HG02571 (cell line): ENCODE results near the gene RBM10.
A peak's percentile ranks its signal among the peaks of the same experiment; 100 is the strongest.

Source experiments
- ATAC-seq: cut with Tn5 transposase; IDR thresholded peaks from one replicate; pipeline ENCODE4 v1.9.1; 2021; ENCODE audit warnings: mild to moderate bottlenecking, moderate library complexity; ENCODE audit not compliant: unreplicated experiment

RBM10 gene

DNA sequence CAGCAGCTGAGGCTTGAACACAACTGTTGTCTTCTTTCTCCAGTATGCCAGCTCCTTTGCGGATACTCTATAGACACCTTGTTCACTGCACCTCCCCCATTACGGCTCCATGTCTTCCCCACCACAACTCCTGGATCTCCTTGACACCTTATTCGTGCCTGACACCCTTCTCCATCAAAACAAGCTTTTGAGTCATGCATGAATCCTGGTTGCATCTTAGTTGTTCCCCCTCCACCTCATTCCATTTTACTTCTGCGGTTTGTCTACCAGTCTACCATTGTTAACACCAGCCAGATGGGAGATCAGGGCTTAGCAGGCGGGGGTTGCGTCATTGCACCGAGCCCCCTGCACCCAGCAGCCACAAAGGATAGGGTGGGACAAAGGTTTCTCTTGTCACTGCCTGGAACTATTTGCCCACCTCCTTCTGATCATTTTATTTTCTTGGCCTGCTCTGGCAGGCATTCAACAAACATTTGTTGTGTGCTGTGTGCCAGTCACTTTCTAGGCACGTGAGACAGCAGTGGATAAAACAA, 71.4 kb downstream of the RBM10 start:
- ATAC-seq: no peak

DNA sequence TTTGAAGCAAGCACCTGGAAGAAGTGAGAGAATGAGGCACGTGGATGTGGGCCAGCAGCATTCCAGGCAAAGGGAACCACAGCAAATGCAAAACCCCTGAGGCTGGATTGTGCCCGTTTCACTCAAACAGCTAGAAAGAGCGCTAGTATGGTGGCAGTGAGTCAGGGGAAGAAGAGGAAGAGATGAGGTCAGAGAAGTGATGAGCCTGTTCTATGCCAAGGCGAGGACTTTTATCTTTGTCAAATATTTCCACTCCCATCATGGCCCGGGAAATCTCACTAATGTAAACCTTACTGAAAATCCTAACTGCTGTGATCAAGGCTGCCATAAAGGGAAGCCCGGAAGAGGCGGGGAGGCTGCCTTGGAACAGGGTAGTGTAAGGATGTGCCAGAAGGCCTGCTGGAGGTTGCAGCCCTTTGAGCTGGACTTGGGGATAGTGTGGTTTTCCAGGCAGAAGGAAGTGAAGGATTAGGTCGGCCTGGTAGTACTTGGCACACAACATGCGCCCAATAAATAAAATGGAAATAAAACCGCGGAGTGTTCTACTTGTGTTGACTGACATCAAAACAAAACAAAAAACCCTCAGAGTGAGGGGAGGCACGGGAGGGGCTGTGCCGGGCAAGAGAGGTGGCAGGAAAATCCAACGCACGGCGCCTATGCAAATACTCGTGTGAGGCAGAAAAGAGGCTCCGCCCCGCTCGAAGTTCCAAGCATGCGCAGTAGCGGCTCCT, 72.3 kb downstream of the RBM10 start:
- ATAC-seq: no peak

DNA sequence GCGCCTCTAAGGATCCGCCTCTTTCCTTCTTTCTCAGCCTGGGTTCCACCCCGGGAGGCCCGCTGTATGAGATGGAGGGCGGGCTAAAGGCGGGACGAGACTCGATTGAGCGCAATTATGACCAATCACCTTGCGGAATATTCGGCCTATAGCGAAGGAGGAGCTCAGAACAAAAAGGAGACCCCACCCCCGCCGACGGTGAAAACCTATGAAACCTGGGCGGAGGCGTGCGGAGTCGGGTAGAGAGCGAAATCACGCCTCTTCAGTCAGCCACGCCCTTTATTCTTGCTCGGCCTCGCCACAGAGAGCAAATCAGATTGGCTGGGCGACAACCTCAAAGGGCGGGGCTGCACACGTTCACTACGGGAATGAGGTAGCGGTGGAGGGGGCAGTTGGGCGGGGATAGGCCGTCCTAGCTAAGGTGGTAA, 72.8 kb downstream of the RBM10 start:
- peak; percentile 86 for ATAC-seq

DNA sequence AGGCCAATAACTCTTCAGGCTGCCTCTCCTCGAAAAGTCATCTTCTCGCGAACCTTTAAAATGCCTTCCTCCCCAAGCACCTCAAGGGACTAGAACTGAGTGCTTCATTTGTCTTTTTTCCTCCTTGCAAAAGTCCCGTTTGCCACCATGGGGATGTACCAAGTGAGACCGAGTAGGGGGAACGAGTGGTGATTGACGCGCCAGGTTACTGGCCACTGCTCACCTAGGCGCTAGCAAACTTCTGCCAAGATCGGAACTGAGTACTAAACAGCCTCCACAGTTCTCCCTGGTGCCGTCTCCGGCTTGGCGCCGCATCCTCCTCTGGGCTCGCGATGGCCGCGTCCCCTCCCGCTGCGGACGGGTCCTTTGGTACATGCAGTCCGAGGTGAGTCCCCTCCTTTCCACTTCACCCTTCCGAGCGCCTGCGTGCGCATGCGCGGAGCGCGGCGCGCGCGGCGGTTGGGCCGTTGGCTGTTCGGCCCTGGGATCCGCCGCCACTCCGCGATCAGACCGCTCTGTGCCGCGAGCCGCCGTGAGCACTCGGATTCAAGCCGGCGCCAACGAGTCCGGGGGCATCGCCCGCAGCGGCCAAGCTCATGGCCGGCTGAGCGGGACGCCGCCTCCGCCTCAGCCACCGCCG, 73.4 kb downstream of the RBM10 start, which contains the start of gene CDK16:
Gene CDK16 (plus strand): TSS at position 402 of the 640 bp plus-strand sequence. CDS start 4,877 bp downstream, outside the sequence.
- peak; percentile 42 for ATAC-seq

DNA sequence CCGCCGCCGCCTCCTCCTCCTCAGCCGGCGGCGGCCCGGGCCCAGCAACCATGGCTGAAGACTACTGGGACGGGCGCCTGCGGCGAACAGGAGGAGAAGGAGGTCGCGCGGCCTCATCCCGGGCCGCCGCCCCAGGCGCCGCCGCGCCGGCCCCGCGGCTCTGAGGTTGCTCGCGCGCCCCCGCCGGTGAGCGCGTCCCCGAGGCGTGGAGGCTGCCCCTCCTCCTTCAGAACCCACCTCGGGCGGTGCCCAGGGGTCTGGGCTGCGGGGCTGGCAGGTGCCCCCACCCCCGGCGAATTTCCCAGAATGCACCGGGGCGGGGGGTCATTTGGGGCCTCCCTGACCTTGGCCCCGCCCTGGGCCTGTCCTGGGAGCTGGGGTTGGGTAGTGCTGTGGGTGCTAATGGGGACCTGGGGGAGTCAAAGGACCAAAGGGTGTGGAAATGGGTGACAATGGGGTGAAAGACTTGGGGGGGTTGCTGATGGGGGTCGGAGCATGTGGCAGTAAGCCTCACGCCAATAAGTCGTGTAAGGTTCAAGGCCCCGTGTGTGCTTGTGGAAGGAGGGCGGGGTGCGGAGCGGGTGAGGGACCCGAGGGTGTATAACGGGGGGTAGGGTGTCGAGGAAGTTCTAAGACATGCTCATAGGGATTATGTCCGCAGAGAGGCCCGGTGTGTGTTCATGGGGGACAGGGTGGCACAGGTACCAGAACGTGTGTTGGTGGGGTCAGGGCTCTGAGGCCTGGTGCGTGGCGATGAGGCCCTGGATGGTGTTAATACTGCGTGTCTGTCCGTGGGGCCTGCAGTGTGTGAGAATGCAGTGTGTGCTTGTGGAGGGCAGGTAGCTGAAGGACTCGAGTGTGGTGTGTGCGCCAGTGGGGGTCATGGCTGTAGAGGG, 74.1 kb downstream of the RBM10 start:
- ATAC-seq: no peak

DNA sequence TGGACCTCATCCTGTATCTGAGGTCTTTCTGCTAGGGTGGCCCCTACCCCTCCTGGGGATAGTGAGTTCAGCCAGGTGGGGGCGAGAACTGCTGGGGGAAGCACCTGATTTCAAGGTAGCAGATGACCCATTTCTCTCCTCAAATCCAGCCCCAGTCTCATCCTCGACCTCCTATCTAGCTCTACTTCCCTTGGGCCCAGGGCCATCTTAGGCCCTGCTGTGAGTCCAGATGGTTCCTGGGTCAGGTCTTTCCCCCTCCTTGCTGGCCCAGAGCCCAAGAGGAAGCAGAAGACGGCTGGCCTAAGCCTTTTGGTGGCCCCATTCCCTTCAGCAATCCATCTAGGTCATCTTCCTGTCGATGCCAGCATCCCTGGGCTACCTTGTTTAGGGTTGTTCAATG, 76.7 kb downstream of the RBM10 start:
- no peak for ATAC-seq

DNA sequence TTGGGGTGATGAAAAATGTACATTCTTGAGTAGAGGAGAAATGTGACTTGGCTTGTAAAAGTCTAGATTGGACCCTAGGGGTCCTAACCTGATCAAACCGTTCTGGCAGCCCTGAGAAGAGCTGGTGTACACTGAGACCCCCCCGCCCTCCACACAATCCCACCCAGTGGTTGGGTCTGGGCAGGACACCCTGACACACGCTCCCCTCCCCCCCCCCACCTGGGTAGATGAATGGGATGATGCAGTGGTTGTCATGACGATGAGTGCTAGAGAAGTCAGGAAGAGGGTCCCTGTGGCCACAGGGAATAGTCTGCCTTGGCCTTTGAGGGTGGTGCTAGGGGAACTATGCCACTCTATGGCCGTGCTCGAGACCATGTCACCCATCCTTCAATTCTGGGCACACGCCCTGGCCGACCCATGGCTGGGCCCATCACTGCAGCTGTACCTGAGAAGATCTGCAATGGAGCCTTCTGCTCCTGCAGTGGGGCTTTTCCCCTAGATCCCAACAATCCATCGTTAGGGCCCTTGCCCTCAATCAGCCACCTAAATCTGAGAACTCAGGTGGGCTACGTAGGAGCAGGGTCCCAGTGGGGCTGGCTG, 77.8 kb downstream of the RBM10 start:
- no peak for ATAC-seq

DNA sequence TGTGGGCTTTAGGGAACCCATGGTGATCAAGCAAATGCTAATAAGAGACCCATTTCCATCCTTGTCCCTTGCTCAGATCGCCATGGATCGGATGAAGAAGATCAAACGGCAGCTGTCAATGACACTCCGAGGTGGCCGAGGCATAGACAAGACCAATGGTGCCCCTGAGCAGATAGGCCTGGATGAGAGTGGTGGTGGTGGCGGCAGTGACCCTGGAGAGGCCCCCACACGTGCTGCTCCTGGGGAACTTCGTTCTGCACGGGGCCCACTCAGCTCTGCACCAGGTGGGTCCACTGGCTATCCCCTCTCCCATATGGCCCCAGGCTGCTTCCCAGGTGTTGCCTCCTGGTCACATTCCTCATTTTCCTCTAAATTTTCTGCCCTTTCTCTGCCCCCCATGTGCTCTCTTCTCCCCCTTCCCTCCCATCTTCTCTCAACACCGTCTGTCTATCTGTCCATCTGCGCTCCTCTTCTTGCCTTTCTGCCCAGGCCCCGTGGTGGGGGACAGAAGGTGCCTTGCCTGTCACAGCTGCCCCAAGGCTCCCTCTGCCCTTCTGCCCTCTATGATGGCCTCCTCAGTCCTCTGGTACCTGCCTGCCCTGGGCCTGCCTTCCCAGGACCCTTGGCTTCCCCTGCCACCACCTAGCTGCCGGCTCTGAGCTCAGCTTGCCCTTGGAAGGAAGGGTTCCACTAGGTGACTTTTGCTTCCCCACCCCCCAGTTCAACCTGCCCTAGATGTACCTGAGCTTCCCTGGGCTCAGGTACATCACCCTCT, 78.6 kb downstream of the RBM10 start:
- no peak for ATAC-seq

DNA sequence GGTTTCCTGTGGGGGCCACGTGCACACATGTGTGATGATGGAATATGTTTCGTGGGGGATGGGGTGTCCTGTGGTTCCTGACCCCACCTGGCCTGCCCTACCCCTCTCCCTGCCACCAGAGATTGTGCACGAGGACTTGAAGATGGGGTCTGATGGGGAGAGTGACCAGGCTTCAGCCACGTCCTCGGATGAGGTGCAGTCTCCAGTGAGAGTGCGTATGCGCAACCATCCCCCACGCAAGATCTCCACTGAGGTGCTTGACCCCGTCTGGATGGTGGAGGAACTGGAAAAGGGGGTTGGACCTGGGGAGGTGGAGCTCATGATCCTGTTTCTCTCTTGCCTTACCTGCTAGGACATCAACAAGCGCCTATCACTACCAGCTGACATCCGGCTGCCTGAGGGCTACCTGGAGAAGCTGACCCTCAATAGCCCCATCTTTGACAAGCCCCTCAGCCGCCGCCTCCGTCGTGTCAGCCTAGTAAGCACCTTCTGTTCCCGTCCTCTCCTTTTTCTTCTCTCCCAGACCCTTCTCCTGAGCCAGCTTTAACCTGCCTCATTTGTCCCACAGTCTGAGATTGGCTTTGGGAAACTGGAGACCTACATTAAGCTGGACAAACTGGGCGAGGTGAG, 79.4 kb downstream of the RBM10 start:
- ATAC-seq: no peak

DNA sequence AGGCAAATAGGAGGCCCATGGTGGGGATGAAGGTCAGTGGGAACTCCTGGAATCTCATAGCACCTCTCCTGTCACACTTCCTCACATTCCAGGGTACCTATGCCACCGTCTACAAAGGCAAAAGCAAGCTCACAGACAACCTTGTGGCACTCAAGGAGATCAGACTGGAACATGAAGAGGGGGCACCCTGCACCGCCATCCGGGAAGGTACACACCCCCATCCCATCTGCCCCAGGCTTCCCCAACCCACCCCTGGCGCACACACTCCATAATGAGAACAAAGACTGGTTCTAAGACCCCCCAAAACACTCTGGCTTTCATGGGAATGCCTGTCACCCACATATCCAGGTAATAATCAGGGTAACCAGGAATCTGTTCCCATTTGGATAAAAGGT, 79.9 kb downstream of the RBM10 start:
- no peak for ATAC-seq

DNA sequence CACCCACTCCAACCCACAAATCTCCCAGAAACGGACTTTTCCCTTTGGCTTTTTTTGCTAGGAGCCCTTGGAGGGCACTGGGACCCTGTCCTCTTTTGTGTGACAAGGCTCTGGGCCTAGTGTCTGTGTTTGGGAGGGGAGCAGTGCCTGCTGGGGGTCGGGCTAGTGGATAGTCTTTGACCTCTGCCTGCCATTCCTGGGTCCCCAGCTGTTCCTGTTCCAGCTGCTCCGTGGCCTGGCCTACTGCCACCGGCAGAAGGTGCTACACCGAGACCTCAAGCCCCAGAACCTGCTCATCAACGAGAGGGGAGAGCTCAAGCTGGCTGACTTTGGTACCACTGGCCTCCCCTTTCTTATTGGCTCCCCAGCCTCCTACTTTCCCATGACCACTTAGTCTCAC, 81.0 kb downstream of the RBM10 start:
- ATAC-seq: no peak

DNA sequence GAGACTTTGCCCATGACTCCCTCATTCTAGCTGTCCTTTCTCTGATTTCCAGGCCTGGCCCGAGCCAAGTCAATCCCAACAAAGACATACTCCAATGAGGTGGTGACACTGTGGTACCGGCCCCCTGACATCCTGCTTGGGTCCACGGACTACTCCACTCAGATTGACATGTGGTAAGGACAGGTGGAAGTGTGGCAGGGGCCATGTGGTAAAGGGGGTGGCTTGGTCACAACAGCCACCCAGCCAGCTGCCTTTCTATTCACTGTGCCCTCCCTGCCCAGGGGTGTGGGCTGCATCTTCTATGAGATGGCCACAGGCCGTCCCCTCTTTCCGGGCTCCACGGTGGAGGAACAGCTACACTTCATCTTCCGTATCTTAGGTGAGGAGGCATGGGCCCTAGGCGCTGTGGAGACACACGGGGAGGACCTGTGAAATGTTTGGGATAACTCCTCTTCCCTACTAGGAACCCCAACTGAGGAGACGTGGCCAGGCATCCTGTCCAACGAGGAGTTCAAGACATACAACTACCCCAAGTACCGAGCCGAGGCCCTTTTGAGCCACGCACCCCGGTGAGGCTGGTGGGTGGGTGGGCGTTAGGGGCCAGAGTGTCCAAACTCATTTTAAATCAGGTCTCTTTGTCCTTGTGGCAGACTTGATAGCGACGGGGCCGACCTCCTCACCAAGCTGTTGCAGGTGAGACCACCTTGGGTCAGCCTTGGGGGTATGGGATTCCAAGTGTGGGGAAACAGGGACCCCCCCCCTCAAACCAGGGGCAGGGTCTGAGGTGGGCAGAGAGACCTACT, 81.7 kb downstream of the RBM10 start:
- no peak for ATAC-seq

DNA sequence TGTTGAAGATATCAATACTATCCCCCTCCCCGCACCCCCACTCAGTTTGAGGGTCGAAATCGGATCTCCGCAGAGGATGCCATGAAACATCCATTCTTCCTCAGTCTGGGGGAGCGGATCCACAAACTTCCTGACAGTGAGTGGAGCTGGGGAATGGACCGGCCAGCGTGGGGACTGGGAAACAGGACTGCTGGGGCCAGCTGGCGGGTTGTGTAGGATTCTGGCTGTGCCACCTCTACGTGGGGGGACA, 82.2 kb downstream of the RBM10 start:
- no peak for ATAC-seq

DNA sequence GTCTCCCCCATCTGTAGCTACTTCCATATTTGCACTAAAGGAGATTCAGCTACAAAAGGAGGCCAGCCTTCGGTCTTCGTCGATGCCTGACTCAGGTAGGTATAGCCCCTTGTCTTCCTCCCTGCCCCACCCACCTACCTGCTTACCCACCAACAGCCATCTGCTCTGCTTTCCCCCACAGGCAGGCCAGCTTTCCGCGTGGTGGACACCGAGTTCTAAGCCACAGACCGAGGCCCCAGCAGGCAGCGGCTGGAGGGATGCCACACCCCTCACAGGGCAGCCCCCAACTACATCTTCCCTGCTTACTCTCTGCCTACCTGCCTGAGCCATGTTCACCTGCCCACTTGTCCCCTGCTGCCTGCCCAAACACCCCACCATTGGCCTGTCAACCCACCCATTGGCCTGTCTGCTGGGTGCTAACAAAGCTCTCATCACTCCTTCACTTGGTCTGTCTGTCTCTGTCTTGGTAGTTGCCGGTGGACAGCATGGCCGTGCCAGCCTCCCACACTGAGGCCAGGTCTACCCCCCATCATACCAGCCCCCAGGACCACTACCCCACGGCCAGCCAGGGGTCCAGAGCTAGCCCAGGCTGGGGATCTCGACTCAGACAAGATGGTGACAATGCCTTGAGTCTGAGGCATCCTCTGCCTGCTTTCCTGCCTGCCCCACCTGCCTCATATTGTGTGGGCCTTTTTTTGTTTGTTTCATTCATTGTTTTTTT, 83.7 kb downstream of the RBM10 start:
- ATAC-seq: no peak

DNA sequence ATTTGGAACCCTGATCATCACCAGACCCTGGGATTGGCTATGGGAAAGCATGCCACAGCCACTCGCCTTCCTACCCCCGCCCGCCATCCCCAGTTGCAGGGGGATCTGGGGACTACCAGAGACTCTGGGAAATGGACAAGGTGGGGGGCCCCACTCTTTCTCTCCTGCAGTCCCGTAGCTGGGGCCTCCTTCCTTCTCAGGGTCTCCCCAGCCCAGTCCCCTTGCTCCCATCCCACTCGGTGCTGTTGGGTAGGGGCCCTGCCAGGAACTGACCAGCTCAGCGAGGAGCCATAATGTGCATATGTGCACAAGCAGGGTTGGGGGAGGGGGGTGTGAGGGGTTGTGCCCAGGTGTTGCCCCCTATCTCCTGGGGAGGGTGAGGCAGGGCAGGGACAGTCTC, 84.4 kb downstream of the RBM10 start:
- ATAC-seq: no peak

DNA sequence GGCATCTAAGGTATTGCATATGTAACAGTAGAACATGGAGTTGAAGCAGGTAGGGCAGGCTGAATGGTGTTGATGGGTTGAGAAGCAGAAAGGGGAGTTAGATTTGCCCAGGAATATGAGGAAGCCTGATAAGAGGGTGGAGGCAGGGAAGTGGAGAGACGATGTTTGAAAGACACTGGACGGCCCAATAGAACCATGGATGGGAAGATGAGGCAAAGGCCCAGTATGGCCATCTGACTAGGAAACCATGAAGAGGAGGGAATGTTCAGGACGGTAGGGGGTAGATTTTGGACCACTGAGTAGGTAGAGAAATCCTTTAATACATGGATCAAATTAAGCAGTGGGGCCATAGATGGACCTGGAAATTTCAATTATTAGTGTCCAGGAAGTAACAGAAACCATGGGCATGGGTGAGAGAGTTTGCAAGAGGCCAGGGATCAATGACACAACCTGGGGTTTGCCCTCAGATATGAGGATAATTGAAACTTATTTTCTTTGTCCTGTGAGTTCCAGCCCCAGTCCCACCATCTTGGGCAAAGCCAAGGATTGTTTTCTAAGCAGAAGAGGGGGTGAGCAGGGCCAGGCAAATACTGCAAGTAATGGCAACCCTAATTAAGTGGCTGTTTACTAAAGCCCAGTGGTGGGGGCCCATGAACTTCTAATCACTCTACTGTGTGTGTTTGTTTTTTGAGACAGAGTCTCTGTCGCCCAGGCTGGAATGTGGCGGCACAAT, 85.3 kb downstream of the RBM10 start:
- ATAC-seq: no peak

DNA sequence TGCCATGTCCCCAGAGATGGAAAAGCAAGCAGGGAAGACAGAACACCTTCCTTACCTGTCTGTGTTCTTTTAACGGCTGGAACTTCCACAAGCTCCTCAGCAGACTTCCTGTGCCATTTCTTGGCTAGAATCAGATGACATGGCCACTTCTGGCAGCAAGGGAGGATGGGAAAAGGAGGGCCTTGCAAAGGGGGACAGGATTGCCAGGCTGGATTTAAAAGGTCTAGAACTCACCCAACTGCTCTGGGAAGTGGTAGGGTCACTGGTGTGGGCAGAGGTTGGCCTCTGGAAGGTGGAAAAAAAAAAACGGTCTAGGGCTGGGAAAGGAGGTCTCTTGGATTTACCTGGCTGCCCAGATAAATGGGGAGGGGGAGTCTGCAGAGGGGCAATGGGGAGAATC, 86.1 kb downstream of the RBM10 start:
- ATAC-seq: no peak
